ENCODE measurements around the gene NOS2.
"Not testable (repeated sequence)": the region's sequence is repeated elsewhere in the genome, so short reads cannot be mapped to it uniquely, and the experiment has no call there.

The NOS2 gene

DNA sequence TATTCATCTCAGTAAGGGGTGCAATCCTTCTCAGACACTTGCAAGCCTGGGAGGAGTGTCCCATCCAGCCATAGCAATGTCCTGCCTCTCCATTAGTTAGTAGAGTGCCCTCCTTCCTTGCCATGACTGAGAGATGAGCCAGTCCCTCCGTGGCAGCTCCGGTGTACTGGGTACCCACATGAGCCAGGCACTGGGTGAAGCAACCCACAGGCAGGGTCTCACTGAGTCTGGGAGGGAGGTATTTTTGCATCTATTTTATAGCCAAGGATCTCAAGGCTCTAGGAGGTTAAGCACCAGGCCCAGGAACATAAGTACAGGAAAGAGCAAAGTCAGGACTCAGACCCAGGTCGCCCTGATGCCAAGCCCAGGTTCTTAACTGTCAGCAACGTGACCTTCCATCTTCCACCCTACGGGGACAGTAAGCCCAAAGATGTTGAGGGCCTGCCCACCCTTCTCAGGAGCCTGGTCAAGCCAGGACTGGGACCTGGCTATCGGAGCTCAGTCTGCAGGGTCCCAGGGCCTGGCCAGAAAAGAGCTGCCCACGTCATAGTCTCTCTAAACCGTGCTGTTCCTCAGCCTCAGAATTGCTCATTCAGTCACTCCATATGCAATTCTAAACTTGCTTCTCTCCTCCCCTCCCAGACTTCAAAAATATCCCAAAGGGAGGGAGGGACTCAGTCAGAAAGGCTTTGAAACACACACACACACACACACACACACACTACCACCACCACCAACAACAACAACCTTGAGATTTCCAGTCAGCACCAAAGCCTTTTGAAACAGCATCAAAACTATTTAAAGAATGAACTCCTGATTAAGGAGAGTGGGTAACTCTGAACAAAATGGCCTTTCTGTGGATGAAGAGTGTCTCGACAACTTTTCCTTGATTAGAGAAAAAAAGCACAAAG, 16.6 kb downstream of the NOS2 start:
- no peak for DNase-seq

DNA sequence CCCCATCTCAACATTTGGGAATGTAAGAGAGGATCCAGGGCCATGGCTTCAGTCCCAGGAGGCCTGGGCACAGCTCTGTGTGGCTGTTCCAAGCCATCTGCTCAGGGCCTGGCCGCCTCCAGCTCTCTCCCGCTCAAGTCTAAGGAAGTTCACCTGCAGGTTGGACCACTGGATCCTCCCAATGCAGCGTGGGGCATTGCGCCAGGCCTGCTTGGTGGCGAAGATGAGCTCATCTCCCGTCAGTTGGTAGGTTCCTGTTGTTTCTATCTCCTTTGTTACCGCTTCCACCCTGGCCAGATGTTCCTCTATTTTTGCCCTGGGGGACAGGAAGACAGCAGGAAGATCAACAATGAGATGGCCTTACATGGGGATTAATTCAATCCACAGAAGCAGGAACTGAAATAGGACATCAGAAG, 17.5 kb downstream of the NOS2 start:
- no peak for DNase-seq

DNA sequence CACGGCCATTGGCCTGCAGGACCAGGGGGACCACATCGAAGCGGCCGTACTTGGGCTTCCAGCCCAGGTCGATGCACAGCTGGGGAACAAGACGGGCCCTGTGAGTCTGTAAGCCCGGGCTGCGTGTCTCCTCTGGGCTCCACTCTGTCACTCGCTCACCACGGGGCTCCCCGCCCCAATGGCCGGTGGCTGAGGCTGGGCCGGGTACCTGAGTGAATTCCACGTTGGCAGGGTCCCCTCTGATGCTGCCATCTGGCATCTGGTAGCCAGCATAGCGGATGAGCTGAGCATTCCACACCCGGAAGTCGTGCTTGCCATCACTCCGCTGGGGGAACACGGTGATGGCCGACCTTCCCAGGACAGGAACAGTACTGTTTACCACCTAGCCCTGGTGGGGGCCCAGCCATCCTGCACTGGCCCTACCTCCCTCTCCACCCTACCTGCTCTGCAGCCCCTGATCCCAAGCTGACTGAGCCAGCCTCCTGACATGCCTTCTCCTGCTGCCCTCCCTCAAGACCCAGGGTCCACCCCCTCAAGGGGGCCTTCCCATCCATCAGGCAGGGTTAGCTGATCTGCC, 19.4 kb downstream of the NOS2 start:
- no peak for DNase-seq

DNA sequence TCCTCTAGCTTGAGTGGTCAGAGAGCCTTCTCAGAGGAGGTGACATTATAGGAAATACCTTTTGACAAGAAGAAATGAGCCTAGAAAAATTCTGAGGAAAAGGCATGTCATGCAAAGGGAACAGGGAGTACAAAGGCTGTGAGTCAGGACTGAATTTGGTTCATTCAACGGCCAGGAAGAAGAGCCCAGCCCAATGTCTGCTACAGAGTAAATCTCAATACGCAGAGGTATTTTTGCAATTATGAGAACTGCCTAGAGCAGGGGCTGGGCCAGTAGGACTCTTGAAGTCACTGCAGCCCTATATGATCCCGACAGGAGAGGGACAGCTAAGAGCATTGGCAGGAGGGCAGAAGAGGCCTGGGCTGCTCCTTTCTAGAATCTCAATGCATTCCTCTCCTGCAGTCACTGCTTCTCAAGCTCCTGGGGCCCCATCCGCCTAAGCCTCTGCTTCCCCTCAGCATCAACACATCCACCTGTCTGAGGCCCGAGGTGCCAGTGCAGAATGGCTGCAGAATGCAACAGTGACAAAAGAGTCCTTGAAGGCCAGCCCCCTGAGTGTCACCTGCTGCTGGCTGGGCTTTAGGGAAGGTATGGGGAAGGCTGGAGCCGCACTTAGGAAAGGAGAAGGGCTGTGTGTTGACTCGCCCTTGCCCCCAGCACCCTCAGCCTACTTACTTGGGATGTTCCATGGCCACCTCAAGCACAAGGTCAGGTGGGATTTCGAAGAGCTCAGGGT, 20.1 kb downstream of the NOS2 start:
- DNase-seq = no peak

DNA sequence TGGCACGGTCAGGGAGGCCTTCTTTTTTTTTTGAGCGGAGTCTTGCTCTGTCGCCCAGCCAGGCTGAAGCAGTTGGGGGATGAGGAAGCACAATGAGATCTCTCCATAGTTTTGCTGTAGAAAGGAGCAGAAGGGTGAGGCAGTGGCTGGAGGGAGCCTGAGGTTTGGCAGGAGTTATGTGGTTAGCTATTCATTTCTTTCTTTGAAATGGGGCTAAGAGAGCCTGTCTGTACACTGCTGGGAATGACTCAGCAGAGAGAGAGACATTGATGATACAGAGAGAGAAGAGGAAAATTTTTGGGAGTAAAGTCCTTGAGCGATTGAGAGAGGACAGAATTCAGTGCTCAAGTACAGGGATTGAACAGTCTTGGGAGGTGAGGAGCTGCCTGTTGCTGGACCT, 22.1 kb downstream of the NOS2 start:
- no peak for DNase-seq

DNA sequence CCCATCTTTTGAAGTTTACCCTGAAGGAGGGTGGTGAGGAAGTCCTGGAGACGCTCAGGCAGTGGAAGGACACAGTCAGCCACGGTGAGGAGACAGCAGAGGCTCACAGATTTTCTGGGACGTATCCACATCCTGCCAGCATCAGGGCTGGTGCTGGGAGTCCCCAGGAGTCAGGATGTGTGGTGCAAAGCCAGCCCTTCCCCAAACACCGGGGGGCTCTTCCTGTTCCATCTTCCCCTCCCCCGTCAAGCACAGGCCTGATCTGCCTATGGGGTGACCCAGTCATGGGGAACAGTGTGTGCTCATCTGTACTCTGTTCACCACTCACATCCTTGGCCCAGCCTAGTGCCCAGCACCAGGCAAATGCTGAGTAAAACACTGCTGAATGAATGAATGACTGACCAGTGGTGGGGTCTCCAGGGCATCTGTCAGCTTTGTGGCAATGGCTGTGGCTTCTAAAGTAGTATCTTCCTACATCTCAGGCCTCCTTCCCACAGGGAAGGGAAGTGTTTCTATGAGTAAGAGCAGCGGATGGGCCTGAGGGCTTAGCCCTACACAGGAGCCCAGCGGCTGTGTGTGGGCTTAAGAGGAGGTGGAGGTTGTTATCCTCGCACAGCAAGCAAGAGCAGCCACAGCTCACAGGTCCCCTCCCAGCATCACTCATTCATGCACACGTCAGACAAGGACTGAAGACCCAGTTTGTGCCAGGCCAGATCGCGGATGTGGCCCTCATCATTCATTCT, 23.3 kb downstream of the NOS2 start:
- DNase-seq = no peak

DNA sequence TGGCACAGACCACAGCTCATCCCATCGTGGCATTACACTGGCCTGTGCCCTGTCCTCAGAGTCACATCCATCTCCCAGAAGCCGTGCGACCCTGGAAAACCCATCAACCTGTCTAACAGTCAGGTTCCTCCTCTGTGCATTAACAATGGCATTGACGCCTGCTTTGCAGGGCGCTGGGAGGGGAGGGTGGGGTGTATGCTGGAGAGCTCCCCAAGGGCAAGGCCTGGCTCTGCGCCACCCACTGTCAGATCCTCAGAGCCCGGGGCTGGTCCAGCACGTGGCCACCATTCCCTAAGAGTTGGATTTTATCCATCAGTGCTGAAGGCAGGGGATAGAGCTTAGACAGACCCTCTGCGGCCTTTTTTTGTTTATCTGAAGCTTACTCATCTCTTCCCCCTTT, 28.7 kb downstream of the NOS2 start:
- DNase-seq = no peak

DNA sequence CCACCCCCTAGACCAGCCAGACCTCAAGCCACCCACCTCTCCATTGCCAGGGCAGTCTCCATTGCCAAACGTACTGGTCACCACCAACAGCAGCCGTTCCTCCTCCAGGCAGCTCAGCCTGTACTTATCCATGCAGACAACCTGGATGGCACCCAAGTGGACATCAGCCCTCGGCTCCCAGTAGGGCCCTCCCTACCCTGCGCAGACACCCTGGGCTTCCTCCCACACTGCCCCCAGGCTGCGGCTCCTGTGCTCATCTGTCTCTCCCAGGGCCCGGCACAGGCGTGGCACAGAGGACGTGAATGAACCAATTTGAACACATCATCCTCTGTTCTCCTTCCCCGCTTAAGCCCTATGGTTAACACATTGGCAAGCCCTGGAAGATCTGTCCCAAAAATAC, 29.5 kb downstream of the NOS2 start:
- DNase-seq = no peak

DNA sequence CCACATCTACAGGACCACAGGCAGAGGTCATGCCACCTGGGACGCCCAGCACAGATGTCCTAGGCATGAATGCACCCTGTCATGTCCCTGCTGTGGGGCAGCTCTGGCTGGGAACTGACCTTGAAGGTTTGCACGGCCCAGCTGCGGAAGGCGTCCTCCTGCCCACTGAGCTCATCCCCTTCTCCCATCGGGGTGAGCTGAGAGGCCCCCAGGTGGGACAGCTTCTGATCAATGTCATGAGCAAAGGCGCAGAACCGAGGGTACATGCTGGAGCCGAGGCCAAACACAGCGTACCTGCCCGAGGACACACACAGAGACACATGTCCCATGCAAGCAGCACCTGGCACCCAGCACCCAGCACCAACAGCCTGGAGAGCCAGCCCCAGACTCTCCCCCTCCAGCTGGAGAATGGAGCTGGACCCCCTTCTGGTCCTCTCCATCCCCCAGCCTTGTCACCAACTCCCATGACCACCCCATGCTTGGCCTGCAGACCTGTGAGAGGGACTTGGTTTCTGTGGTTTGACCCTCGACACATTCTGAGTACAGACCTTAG, 31.4 kb downstream of the NOS2 start:
- no peak for DNase-seq

DNA sequence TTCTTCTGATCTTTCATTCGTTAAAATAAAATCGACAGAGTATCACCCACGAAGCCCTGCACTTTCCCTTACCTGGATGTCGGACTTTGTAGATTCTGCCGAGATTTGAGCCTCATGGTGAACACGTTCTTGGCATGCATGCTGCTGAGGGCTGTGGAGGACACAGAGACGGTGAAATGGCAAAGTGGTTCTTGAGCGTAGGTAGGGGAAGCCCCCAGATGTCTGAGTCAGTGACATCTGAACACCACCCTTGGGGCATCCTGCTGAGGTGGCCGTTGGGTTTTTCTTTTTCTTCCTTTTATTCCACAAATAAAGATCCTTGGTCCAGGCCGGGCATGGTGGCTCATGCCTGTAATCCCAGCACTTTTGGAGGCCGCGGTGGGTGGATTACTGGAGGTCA, 33.9 kb downstream of the NOS2 start:
- no peak for DNase-seq

DNA sequence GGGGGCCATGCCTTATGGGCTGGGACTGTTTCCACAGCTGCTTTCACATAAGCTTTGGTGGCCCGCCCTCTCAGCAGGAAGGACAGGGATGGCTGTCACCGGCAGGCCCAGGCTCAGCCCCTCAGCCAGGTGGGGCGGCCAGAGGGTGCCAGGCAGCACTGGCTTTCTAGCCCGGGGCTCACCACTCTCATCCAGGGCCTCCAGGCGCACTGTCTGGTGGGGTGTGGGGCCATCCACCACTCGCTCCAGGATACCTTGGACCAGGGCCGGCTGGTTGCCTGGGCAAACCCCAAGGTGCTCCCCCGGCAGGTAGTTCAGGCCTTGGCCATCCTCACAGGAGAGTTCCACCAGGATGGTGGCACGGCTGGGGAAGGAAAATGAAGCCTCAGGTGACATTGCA, 35.0 kb downstream of the NOS2 start:
- DNase-seq = no peak

DNA sequence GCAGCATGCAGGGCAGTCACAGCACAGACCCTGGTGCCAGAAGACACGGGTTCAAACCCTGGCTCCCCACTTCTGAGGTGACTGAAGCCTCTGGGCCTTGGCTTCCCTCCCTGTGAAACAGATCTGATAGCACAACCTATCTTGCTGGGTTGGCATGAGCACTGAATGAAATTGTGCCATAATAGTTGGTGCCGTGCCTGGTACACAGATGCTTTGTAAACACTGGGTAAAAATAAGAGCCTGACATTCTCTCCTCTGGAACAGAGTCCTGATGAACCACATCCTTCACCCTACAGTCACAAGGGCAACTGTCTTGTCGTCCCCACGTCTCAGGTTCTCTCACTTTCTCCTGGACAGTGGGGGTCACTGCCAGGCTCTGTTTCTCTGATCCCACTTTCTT, 35.7 kb downstream of the NOS2 start:
- no peak for DNase-seq

DNA sequence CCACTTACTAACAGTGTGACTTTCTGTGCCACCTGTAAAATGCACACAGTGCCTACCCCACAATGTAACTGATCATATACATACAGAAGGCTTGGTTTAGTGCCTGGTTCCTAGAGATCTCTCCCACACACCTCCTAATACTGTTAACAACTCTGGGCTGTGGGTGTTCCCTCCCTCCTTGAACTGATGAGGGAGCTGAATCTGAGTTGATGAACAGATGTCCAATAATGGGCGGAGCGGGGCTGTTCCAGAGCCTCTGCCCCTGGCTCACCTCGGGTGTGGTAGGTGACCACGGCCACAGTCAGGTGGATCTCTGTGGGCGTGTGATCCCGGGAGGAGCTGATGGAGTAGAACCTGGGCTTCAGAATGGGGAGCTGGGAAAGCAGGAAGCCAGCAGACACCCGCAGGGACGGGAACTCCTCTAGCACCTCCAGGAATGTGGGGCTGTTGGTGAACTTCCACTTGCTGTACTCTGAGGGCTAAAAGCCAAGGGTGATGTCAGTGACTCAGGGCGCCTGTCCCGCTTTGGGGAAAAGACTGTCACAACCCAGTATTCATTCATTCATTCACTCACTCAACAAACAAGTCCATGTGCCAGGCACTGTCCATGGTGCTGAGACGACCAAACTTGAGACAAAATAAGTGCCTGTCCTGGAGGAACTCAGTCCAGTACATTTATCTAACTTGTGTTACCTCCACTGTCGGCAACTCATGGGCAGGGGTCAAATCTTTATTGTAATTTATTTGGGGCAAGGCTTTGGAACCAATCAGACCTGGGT, 37.6 kb downstream of the NOS2 start:
- DNase-seq = no peak

DNA sequence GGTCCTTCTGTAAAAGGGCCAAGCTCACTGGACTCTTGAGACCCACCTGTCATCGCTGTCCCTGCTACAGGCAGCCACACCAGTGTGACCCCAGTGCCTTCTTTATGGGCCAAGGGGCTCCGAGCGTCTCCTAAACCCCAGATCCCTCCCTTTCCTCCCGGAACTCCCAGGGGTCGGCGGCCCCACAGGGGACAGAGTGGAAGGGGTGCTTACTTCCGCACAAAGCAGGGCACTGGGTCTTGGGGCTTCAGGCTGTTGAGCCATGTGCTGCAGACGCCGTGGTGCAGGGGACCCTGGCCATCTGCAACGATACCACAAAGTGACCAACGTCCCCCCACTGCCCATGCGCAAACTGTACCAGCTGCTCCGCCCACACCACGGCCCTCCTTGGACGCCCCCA, 39.4 kb downstream of the NOS2 start:
- DNase-seq = not testable (repeated sequence)

DNA sequence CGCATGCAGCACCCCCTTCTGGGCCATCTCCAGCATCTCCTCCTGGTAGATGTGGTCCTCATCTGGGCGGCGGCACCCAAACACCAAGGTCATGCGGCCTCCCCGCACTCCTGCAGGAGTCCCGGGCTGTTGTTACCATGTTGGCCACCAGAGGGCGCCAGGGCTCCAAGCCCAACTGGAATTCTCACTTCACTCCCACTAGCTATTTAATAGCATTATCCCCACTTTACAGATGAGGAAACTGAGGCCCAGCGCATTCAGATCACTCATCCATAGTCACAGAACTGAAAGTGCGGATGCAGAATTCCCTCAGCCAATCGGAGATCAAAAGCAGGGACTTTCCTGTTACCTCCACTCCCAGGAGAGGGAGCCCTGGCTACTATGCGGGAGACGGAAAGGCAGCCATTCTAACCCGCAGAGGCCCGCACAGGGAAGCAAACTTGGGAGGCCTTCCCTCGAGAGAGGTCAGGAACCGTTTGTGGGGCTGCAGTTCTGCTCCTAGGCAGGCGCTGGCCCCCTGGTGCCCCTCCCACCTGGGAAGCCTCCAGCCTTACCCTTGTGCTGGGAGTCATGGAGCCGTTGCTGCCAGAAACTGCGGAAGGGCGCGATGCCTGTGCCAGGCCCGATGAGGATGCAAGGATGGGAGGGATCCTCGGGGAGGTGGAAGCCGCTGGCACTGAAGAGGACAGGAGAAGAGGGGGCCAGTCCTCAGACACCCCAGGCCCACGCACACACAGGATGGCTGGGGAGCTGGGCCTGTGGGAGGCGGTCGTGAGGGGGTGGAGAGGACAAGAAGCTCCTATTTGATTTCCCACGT, 40.1 kb downstream of the NOS2 start:
- DNase-seq = peak; percentile 76

DNA sequence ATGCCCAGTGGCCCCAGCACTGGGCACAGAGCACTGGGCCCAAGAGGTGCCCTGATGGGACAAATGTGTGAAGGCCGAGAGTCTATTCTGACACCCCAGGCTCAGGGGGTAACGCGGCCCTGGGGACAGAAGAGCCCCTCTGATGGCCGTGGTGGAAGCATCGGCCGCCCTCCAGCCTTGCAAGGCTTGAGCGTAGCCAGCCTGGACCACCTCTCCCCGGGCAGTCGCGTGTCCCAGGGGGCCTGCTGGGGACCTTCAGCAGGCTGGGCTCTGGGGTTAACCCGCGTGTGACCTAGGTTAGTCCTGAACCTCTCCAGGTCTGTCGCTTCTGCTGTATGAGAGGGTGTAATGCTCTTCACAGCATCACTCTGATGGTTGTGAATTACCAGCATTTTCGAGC, 40.8 kb downstream of the NOS2 start:
- DNase-seq = no peak

DNA sequence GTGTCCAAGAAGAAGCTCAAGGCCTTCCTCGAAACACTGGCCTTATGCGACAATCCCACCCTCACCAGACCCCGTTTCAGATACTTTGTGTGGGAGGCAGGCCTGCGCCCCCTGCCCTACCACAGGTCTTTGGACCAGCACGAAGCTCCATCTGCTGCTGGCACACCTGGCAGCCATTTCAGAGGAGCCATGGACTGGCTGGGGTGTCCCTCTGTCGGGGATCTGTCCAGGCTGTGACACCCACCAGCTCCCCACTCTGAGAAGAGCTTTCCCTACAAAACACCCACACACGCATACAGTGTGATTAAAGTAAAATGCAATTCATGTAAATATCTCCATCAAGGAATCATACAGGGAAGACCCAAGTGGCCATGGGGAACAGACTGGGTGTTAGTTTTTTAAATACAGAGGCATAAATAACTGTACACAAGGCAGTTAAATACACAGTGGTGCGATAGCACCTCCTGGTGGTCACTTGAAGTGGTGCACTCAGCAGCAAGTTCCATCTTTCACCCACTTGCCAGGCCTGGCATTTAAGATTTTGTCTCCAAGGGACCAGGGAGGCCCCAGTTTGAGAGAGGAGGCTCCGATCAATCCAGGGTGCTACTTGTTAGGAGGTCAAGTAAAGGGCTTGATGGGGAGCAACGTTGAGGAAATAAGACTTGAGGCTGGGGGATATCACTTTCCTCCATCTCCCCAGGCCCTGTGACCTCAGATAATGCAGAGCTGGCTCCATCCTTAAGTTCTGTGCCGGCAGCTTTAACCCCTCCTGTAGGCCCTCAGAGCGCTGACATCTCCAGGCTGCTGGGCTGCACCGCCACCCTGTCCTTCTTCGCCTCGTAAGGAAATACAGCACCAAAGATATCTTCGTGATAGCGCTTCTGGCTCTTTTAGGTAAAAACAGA, 43.6 kb downstream of the NOS2 start:
- peak; percentile 59 for DNase-seq

DNA sequence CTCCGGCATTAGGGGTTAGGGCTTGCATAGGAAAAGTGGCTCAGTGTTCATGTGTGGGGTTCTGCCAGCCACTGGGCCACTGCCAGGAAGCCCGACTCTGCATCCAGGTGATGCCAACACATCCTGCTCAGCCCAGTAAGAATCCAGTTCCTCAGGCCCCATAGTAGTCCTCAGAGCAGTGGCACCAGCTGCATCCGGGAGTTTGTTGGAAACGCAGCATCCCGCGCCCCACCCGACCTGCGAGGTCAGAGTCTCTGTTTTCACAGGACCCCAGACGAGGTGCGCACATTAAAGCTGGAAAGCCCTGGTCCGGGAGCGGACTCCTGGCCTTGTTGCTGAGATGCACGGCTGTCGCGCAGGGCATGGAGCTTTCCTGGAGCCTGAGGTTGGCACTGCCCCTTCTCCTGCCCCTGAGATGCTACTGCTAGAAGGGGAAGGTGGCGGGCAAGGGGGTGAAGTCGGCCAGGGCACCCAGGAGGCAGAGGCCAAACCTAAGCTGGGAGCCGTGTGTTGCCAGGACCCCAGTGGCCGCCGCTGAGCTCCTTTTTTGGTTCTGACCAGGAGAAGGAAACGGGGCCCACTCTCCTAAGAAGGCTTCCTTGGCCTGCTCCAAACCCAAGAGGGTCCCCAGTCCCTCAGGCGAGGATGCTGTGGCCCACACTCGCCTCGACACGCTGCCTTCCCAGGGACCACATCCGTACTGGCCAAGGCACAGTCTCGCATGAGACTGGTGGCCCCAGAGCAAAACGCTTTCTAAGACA, 44.4 kb downstream of the NOS2 start:
- DNase-seq = no peak

DNA sequence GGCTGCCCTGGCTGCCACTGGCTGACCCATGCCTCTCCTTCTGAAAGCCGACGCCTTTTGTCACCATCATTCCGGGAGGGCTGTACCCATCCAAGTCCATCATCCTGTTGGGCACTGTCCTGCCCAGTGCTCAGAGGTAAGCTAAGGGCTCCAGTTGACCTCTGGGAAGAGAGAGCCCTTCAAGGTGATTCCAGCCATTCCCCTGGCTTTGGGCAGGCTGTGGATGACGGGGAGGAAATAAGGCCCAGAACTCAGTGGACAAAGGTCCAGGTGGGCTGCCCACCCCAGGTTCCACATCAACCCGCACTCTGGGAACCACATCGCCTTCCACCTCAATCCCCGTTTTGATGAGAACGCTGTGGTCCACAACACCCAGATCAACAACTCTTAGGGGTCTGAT, 45.8 kb downstream of the NOS2 start:
- no peak for DNase-seq

Measured in activated naive CD4-positive, alpha-beta T cell treated with Interleukin-2 at 50 U/mL for 16 hours (primary cell).